Activated naive CD8-positive, alpha-beta T cell (primary cell): ENCODE data around the gene RHOB.
"Not testable (repeated sequence)": the region's sequence is repeated elsewhere in the genome, so short reads cannot be mapped to it uniquely, and the experiment has no call there.

Experiments used
- H3K27ac Mint-ChIP-seq: one replicate; pipeline ENCODE4 v1.8.0; 2021; ENCODE audit warnings: mixed read lengths
- H3K27me3 Mint-ChIP-seq: one replicate; pipeline ENCODE4 v1.8.0; 2021; ENCODE audit warnings: mixed read lengths
- H3K36me3 Mint-ChIP-seq: one replicate; pipeline ENCODE4 v1.8.0; 2021; ENCODE audit warnings: mixed read lengths
- H3K4me1 Mint-ChIP-seq: one replicate; pipeline ENCODE4 v1.8.0; 2021; ENCODE audit warnings: low read depth, mixed read lengths
- H3K4me3 Mint-ChIP-seq: one replicate; pipeline ENCODE4 v1.8.0; 2021; ENCODE audit warnings: mild to moderate bottlenecking, mixed read lengths
- H3K9me3 Mint-ChIP-seq: one replicate; pipeline ENCODE4 v1.8.0; 2021; ENCODE audit warnings: low read depth, mixed read lengths

Gene RHOB

DNA sequence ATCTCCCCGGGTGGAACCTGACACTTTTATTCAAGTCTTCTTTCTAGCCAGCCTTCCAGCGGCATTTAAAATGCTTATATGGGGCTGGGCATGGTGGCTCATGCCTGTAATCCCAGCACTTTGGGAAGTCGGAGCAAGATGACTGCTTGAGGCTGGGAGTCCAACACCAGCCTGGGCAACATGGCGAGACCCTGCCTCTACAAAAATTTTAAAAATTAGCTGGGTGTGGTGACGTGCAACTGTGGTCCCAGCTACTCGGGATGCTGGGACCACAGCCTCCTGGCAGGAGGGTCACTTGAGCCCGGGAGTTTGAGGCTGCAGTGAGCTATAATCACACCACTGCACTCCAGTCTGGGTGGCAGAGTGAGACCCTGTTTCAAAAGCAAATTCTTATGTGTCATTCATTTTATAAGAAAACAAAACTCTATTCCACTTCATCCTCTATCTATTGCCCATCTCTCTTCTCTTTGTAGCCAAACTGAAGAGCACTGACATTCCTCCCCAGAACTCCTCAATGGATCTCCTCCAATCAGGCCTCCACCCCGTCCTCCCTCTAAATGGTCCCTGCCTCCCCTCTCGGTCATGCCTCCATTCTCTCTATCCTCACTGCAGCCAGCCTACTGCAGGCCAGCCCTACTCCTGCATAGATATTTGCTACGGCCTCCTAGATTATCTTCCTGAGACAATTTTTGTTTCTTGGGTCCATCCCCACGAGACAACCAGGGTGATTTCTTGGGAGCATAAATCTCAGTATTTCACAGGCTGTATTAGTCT lies 18.0 kb upstream of the RHOB start:
- H3K27me3 Mint-ChIP-seq: no peaks in the 10 kb centered on the region

GRCh38 chr2:20429528-20429927 lies 17.3 kb upstream of the RHOB start:
- Mint-ChIP-seq H3K4me1 (peaks cover 11% of the 10 kb centered on the region), H3K27ac (no peak overlapping the region), H3K4me3 (no peak overlapping the region), H3K27me3 (no peaks in the 10 kb centered on the region), H3K9me3 (no peaks in the 10 kb centered on the region), H3K36me3 (no peaks in the 10 kb centered on the region)

More for the DNA sequence above, 18.0 kb upstream of the RHOB start:
- no peaks in the 10 kb centered on the region for H3K36me3 Mint-ChIP-seq
- no peaks in the 10 kb centered on the region for H3K9me3 Mint-ChIP-seq
- no peak overlapping the region for H3K27ac Mint-ChIP-seq
- no peak overlapping the region for H3K4me3 Mint-ChIP-seq
- H3K4me1 Mint-ChIP-seq: peaks cover 15% of the 10 kb centered on the region

GRCh38 chr2:20430035-20430434 lies 16.8 kb upstream of the RHOB start:
- H3K4me3 Mint-ChIP-seq: no peak overlapping the region
- H3K36me3 Mint-ChIP-seq: no peaks in the 10 kb centered on the region
- H3K27me3 Mint-ChIP-seq: no peaks in the 10 kb centered on the region
- no peaks in the 10 kb centered on the region for H3K9me3 Mint-ChIP-seq
- peaks cover 7% of the 10 kb centered on the region for H3K4me1 Mint-ChIP-seq
- H3K27ac Mint-ChIP-seq: no peak overlapping the region

- Mint-ChIP-seq H3K27ac (no peak overlapping the region), H3K27me3 (no peaks in the 10 kb centered on the region), H3K4me1 (peaks cover under 1% of the 10 kb centered on the region), H3K9me3 (no peaks in the 10 kb centered on the region), H3K4me3 (no peak overlapping the region), H3K36me3 (no peaks in the 10 kb centered on the region)
Observed at GRCh38 chr2:20430461-20431300, 16.2 kb upstream of the RHOB start.

DNA sequence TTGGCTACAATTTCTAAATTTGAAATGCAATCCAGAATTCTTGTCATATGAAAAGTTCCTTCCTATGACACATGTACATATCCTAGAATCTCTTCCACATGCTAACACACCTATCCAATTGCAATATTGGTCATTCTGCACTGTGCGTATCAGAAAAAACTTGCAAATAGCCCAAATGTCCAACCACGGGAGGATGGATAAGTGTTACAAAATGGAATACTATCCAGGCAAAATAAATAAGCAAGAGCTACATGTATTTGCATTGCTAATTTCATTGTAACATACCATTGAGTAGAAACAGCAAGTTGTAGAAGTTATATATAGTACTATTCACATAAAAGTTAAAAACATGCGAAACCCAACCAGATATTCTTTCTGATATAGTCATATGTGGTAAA lies 15.6 kb upstream of the RHOB start:
- Mint-ChIP-seq H3K36me3 (no peaks in the 10 kb centered on the region), H3K9me3 (no peaks in the 10 kb centered on the region), H3K4me1 (no peaks in the 10 kb centered on the region), H3K4me3 (no peak overlapping the region), H3K27me3 (no peaks in the 10 kb centered on the region), H3K27ac (no peak overlapping the region)

GRCh38 chr2:20431772-20432171 lies 15.1 kb upstream of the RHOB start:
- Mint-ChIP-seq H3K36me3 (no peaks in the 10 kb centered on the region), H3K4me3 (no peak overlapping the region), H3K27ac (no peak overlapping the region), H3K27me3 (no peaks in the 10 kb centered on the region), H3K9me3 (no peaks in the 10 kb centered on the region), H3K4me1 (no peaks in the 10 kb centered on the region)

DNA sequence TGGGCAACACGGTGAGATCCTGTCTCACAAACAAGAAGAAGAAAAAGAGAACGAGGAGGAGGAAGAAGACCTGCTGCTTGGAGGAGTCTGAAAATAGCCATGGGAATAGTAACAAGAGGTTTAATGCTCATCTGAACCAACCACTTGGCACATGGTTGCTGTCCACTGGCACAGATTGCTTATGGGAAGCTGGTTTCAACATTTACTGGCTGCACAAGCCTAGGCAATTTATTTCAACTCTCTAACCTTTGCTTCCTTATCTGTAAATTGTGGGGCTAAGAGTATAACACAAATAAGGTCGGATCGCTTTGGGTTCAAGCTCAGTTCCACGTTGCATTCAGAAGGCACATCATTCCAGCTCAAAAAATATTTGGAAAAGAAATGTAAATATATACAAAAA lies 14.2 kb upstream of the RHOB start:
- peaks cover 2% of the 10 kb centered on the region for H3K27me3 Mint-ChIP-seq
- no peak overlapping the region for H3K4me3 Mint-ChIP-seq
- H3K27ac Mint-ChIP-seq: no peak overlapping the region
- no peaks in the 10 kb centered on the region for H3K36me3 Mint-ChIP-seq
- no peaks in the 10 kb centered on the region for H3K9me3 Mint-ChIP-seq
- H3K4me1 Mint-ChIP-seq: no peaks in the 10 kb centered on the region

DNA sequence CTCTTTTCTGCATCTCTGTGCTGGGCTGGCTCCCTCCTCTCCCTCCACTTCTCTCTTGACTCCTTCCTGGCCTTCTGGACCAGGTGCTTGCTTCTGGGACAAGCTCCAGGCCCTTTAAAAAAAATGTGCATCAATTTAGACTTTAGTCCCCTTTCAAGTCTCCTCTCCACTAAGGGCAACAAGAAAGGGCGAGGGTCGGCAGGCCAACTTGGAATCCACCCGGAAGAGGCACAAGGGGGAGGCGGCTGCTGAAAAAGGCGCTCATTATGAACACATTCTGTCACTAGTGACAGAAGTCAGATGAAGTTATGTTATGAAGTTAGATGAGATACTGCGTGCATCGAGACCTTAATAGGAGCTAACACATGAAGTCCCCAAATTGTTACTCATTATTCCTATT lies 13.6 kb upstream of the RHOB start:
- Mint-ChIP-seq H3K36me3 (no peaks in the 10 kb centered on the region), H3K4me3 (no peak overlapping the region), H3K27me3 (peaks cover 2% of the 10 kb centered on the region), H3K27ac (no peak overlapping the region), H3K9me3 (no peaks in the 10 kb centered on the region), H3K4me1 (no peaks in the 10 kb centered on the region)

- Mint-ChIP-seq H3K4me3 (no peak overlapping the region), H3K9me3 (no peaks in the 10 kb centered on the region), H3K27me3 (peaks cover 3% of the 10 kb centered on the region), H3K4me1 (no peaks in the 10 kb centered on the region), H3K36me3 (no peaks in the 10 kb centered on the region), H3K27ac (no peak overlapping the region)
Observed at GRCh38 chr2:20433946-20434553, 12.8 kb upstream of the RHOB start.

DNA sequence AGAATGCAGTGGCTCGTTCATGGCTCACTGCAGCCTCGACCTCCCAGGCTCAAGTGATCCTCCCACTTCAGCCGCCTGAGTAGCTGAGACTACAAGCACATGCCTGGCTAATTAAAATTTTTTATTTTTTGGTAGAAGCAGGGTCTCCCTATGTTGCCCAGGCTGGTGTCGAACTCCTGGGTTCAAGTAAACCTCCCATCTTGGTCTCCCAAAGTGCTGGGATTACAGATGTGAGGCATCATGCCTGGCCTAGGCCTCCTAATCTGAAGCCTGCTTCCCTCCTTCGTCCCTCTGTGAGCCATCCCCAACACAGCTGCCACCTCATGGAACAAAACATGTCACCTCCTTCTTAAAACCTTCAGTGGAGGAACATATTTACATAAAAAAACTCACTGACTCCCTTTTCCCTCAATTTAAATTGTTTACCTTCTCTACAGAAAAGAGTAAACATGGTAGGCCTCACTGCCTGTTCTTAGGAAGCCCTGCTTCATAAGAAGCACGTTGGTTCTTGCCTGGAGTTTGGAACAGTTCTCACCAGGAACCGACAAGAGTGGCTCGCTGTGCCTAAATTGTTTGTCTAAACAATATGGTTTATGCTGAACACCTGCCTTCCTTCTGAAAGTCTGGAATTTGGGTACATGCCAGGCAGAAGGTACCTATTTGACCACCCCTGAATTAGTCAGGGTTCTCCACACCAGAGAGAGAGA lies 12.1 kb upstream of the RHOB start:
- Mint-ChIP-seq H3K9me3 (no peaks in the 10 kb centered on the region), H3K4me1 (no peaks in the 10 kb centered on the region), H3K4me3 (no peak overlapping the region), H3K27ac (no peak overlapping the region), H3K36me3 (no peaks in the 10 kb centered on the region), H3K27me3 (peaks cover 4% of the 10 kb centered on the region)

DNA sequence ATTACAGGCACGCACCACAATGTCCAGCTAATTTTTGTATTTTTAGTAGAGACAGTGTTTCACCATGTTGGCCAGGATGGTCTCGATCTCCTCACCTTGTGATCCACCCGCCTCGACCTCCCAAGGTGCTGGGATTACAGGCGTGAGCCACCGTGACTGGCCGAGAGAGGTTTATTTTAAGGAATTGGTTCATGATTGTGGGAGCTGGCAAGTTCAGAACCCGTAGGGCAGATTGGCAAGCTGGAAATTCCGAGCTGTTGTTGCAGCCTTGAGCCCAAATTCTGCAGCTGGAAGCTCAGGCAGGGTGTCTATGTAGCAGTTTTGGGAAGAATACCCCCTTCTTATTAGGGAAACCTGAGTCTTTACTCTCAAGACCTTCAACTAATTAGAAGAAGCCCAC lies 11.4 kb upstream of the RHOB start:
- H3K27me3 Mint-ChIP-seq, H3K9me3 Mint-ChIP-seq, H3K27ac Mint-ChIP-seq, H3K36me3 Mint-ChIP-seq, H3K4me1 Mint-ChIP-seq, H3K4me3 Mint-ChIP-seq: not testable (repeated sequence)

- Mint-ChIP-seq H3K9me3 (no peaks in the 10 kb centered on the region), H3K36me3 (no peaks in the 10 kb centered on the region), H3K4me3 (no peak overlapping the region), H3K27me3 (peaks cover 4% of the 10 kb centered on the region), H3K4me1 (no peaks in the 10 kb centered on the region), H3K27ac (no peak overlapping the region)
Observed at GRCh38 chr2:20436716-20437470, 10.0 kb upstream of the RHOB start.

- no peaks in the 10 kb centered on the region for H3K9me3 Mint-ChIP-seq
- no peak overlapping the region for H3K4me3 Mint-ChIP-seq
- H3K27me3 Mint-ChIP-seq: peaks cover 4% of the 10 kb centered on the region
- no peaks in the 10 kb centered on the region for H3K4me1 Mint-ChIP-seq
- H3K27ac Mint-ChIP-seq: no peak overlapping the region
- H3K36me3 Mint-ChIP-seq: no peaks in the 10 kb centered on the region
Observed at GRCh38 chr2:20438334-20439192, 8.3 kb upstream of the RHOB start.

- Mint-ChIP-seq H3K9me3 (no peaks in the 10 kb centered on the region), H3K4me3 (no peak overlapping the region), H3K27me3 (peaks cover 4% of the 10 kb centered on the region), H3K27ac (no peak overlapping the region), H3K36me3 (no peaks in the 10 kb centered on the region), H3K4me1 (no peaks in the 10 kb centered on the region)
Observed at GRCh38 chr2:20439193-20439475, 7.7 kb upstream of the RHOB start.
